ENCODE data around the gene KCNJ5. TPM values are rescaled to one million over a fixed set of nuclear protein-coding genes. Genes with fewer than 3 reads are reported as not detected.
A peak's percentile ranks its signal among the peaks of the same experiment; 100 is the strongest.

The KCNJ5 gene
- total RNA-seq, 4 donors from 2014 or later: 0.69 to 1.1 TPM; not detected in 2

- intact Hi-C loops (cut with DNase I; ENCODE audit: low total_unique reads): loop anchor here (5.0 kb wide), 1 partner anchor 72 kb away; no protein-coding TSS in a partner anchor
- Histone ChIP-seq H3K4me1 (no peaks in the 10 kb centered on the region), H3K4me3 (no peak overlapping the region), H3K36me3 (no peaks in the 10 kb centered on the region), H3K9me3 (no peaks in the 10 kb centered on the region), H3K27me3 (no peaks in the 10 kb centered on the region), H3K27ac (no peak overlapping the region)
- peak; percentile 25 to 43 for DNase-seq
- TF ChIP-seq CTCF (IDR thresholded peaks at IDR 0.05) (peak; percentile 58 to 85 (median 78)), POLR2A (IDR thresholded peaks at IDR 0.05) (no peak)
These were observed 6.3 kb upstream of the KCNJ5 start for GRCh38 chr11:128884703-128885338.

DNA sequence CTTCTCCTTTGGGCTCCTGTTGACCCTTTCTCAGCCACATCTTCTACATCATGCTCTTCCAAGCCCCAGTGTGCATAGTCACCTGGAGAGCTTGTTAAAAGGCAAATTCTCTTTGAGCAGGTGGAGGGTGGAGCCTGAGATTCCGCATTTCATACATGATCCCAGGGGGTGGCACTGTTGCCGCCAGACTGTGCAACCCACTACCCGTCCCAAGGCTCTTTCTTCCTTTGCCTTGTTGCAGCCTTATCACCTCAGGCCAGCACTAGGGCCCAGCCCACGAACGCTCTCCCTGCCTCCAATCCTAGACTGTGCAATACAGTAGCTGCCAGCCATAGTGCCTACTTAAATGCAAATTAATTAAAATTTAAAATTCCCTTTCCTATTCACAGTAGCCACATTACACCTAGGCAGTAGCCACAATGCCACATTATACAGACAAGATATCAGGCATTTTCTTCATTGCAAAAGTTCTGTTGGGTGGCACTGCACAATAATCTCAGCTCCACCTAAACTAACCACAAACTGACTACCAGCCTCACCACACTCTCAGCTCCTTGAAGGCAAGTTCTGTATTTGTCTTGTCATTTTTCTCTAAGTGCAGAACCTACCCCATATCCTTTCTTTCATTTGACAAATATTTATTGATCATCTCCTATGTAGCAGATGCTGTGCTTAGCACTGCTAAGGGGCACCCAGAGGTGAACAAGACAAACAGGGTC is 4.6 kb upstream of the KCNJ5 start:
- H3K27me3 ChIP-seq: no peaks in the 10 kb centered on the region
- no peak overlapping the region for H3K27ac ChIP-seq
- no peak overlapping the region for H3K4me3 ChIP-seq
- H3K4me1 ChIP-seq: peaks cover 0 to 12% of the 10 kb centered on the region in 2 donors
- intact Hi-C loops (cut with DNase I; ENCODE audit: low total_unique reads): no loop called here
- H3K36me3 ChIP-seq: no peaks in the 10 kb centered on the region
- H3K9me3 ChIP-seq: no peaks in the 10 kb centered on the region
- DNase-seq: no peak
- no peak for TF ChIP-seq CTCF (IDR thresholded peaks at IDR 0.05)
- TF ChIP-seq POLR2A (IDR thresholded peaks at IDR 0.05): no peak

DNA sequence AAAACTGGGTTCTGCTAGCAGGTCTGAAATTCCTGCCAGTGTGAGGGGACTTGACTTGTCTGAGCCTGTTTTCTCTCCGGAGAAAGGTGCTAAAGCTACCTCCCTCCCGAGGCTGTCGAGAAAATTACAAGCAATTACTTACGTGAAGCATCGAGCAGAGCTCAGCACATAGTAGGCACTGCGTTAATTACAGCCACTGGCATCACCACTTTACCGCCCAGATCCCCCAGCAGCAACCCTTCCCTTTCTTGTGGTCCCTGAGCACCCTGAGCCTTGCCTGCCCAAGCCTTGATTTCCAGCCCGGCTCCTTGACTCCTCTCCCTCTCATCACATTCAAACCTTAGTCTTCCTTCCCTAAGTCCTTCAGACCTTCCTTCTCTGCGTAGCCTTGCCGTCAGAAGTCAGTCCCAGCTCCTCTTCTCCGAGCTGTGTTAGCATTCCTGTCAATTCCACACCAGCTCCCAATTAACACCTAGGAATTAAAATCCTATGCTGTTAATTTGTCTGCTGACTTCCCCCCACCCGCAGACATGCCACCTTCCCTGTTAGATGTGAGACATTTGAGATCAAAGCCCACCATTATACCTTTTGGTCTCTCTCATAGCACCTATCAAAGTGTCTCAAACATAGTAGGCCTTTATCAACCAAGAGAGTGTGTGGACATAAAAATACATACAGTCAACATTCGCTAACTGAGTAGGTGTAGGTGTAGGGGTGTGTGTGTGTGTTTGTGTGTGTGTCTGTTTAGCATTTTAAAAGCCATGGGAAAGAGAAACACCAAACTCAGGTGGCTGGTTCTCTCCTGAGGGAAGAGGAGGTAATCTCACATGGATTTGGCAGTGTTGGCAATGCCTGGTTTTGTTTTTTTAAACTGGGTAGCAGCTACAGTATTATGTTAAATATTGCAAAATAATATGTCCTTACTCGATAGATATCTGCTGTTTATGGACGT is 2.8 kb upstream of the KCNJ5 start:
- H3K27me3 ChIP-seq: no peaks in the 10 kb centered on the region
- no peak for TF ChIP-seq CTCF (IDR thresholded peaks at IDR 0.05)
- no peak for TF ChIP-seq POLR2A (IDR thresholded peaks at IDR 0.05)
- DNase-seq: no peak
- H3K9me3 ChIP-seq: no peaks in the 10 kb centered on the region
- intact Hi-C loops (cut with DNase I; ENCODE audit: low total_unique reads): no loop called here
- H3K27ac ChIP-seq: no peak overlapping the region
- H3K4me1 ChIP-seq: peaks cover 0 to 12% of the 10 kb centered on the region in 2 donors
- no peaks in the 10 kb centered on the region for H3K36me3 ChIP-seq
- H3K4me3 ChIP-seq: no peak overlapping the region

GRCh38 chr11:128889657-128890213 is 1.4 kb upstream of the KCNJ5 start:
- Histone ChIP-seq H3K4me3 (no peak overlapping the region), H3K9me3 (no peaks in the 10 kb centered on the region), H3K27me3 (no peaks in the 10 kb centered on the region), H3K27ac (no peak overlapping the region), H3K4me1 (peaks cover 0 to 12% of the 10 kb centered on the region in 2 donors), H3K36me3 (no peaks in the 10 kb centered on the region)
- TF ChIP-seq POLR2A (IDR thresholded peaks at IDR 0.05) (no peak), CTCF (IDR thresholded peaks at IDR 0.05) (no peak)
- intact Hi-C loops (cut with DNase I; ENCODE audit: low total_unique reads): no loop called here
- no peak for DNase-seq

All from uterus (tissue), 4 donors.